H54 (cell line): ENCODE data around the gene FBXW9.
"Not testable (repeated sequence)": the region's sequence is repeated elsewhere in the genome, so short reads cannot be mapped to it uniquely, and the experiment has no call there.

Experiments used
- DNase-seq: peaks from one replicate; pipeline ENCODE4 v3.0.0; 2011; ENCODE audit warnings: low spot score, mixed read lengths; ENCODE audit not compliant: insufficient read length
- FAIRE-seq: peaks from 3 replicates; lab custom pipeline; 2011; peaks lifted over from hg19 to GRCh38; lab: Jason Lieb, UNC
- POLR2A ChIP-seq: IDR thresholded peaks from 2 replicates; pipeline ENCODE4 v1.6.1; 2011; ENCODE audit warnings: low read depth, mild to moderate bottlenecking, low read length

Gene FBXW9

DNA sequence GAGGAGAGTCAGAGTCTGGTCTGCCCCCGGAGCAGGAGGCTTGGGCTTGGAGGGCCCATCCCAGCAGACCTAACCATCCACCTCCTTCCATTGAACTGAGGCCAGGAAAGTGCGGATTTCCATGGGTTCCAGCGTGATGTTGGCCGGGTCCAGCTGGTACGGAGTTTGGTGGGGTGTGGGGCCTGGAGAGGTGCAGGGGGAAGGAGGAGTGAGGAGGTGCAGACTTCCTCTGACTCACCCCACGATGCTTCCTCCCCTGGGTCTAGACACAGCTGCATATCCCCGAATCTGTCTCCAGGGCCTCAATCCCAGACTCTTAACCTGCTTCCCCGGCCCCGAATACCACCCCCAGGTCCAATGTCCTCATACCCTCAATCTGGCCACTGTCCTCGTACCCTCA lies 49.9 kb downstream of the FBXW9 start:
- no peak for TF ChIP-seq POLR2A
- DNase-seq, result no peak
- FAIRE-seq, result no peak

DNA sequence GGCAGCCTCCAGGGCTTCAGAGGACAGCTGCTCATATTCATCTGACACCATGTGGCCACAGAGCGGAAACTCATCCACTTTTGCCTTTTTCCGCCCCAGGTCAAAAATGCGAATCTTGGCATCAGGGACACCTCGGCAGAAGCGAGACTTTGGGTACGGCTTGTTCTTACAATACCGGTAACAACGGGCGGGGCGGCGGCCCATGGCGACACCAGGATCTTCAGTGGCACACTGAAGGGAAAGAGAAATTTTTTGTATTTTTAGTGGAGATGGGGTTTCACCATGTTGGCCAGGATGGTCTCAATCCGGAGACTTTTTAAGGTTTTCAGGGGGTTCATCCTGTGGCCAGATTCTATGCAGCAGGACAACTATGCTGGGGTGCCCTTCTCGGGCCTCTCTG lies 52.7 kb downstream of the FBXW9 start:
- DNase-seq, FAIRE-seq: not testable (repeated sequence)

DNA sequence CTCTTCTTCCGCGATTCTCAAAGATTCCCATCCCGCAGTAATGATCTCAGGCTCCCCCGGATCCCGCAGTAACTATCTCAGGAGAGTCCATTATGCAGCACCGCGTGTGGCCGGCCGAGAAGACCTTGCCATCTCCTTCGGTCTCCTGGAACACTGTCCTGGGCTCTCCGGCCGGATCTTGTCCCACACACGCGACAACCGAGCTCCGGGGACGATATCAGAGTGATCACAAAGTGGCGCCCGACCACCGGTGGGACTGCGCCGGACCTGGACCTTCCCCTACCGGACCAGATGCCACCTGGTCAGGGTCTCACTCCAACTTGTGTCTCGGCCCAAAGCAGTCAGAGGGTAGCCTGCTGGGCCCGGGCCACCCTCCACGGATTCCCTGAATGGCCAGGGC lies 53.9 kb downstream of the FBXW9 start:
- DNase-seq (no peak), FAIRE-seq (no peak)
- TF ChIP-seq POLR2A, result no peak

DNA sequence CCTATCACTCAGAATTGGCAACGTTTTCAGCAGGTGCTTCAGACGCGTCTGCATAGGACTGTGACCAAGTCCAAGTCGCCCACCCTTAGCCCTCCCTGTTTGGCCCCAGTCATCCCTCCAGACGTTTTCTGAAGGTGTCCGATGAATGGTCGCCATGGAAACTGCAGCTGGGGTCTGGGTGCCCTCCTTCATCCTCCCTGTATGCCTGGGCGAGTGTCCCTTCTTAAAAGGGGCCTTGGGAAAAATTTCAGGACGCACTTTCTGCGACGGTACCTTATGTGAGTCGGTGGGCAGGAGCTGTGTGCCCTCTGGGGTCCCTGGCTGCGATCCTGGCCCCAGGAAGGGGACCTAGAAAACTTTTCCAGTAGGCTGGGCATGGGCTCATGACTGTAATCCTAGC lies 55.0 kb downstream of the FBXW9 start:
- no peak for TF ChIP-seq POLR2A
- DNase-seq (no peak), FAIRE-seq (no peak)

DNA sequence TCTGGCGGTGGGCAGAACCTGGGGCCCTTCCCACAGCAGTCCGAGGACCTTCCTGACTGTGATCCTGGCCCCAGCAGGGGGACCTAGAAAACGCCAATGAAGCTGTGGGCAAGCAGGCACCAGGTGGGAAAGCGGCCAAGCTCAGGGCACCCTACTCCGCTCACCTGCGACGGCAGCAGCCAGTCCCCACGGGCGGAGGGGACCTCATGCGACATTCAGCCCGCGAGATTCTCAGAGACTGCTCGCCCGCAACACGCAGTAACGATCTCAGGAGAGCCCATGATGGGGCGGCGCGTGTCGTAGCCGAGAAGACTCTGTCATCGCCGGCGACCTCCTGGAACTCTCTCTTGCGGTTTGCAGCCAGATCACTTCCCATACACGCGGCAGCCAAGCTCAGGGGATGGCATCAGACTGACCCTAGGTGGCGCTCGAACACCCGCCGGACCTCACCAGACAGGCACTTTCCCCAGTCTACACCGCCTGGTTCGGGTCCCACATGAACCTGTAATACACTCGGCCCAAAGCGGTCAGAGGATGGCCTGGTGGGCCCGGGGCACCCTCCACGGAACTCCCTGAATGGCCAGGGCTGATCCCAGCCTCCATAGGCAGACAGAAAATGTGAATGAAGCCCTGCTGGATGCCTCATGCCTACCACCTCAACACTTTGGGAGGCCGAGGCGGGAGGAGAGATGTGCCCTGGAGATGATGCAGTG lies 56.4 kb downstream of the FBXW9 start:
- FAIRE-seq (no peak), DNase-seq (peak; percentile 81)
- no peak for TF ChIP-seq POLR2A
